SIG-M5 treated with dmso at 0.1 percent for 504 hours (cell line): ENCODE results near the gene PCSK4.
"Not testable (repeated sequence)": the region's sequence is repeated elsewhere in the genome, so short reads cannot be mapped to it uniquely, and the experiment has no call there.

ENCODE experiments used
- DNase-seq: peaks from one replicate; lab custom pipeline; 2025; ENCODE audit not compliant: unreplicated experiment; lab: John Stamatoyannopoulos, UW

The PCSK4 gene

DNA sequence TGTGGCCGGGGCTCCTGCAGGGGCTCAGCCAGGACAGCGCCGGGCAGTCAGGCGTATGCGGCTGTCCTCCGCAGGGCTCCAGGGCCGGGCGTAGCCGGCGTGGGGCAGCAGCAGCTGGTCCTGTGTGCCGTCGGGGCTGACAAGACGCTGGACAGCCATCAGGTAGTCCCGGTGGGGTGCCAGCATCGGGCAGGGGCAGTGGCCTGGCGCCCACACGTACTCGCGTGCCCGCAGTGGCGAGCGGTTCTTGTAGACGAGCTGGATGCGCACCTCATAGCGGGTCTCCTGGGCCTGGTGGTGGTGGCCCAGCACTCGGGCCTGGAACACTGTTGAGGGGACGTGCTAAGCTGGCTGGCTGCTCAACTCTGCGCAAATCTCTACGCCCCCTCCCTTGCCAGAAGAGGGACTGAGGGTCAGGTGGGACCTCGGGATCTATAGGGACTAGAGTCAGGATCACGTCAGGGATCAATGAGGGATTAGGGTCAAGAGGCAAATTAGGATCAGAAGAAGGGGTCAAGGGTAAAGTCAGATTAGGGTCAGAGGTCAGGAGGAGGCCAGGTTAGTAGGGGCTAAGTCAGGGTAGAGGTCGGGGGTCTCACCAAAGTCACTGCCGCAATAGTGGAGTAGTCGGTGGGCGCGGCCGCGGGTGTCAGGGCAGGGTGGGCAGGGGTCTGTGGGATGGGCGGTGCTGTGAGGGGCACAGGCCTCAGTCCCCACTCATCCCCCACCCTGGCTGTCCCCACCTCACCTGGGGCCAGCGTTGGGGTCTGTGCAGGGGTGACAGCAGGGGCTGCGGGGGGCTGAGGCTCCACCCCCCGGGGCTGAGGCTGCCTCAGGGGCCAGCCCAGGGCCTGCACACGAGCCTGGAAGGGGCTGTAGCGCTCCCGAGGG, 16.1 kb upstream of the PCSK4 start:
- DNase-seq: no peak

DNA sequence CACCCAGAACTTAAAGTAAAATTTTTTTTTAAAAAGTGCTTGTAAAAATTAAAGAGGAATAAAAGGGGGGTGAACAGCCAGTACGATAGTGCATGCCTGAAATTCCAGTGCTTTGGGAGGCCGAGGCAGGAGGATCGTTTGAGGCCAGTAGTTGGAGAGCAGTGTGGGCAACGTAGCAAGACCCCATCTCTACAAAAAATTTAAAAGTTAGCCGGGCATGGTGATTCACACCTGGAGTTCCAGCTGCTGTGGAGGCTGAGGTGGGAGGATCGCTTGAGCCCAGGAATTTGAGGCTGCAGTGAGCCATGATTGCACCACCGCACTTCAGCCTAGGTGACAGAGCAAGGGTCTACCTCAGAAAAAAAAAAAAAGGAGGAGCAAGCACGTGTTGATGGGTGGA, 14.9 kb upstream of the PCSK4 start:
- no peak for DNase-seq

- no peak for DNase-seq
These were observed 14.0 kb upstream of the PCSK4 start for GRCh38 chr19:1503925-1504773.

GRCh38 chr19:1503089-1503924, 13.2 kb upstream of the PCSK4 start:
- no peak for DNase-seq

DNA sequence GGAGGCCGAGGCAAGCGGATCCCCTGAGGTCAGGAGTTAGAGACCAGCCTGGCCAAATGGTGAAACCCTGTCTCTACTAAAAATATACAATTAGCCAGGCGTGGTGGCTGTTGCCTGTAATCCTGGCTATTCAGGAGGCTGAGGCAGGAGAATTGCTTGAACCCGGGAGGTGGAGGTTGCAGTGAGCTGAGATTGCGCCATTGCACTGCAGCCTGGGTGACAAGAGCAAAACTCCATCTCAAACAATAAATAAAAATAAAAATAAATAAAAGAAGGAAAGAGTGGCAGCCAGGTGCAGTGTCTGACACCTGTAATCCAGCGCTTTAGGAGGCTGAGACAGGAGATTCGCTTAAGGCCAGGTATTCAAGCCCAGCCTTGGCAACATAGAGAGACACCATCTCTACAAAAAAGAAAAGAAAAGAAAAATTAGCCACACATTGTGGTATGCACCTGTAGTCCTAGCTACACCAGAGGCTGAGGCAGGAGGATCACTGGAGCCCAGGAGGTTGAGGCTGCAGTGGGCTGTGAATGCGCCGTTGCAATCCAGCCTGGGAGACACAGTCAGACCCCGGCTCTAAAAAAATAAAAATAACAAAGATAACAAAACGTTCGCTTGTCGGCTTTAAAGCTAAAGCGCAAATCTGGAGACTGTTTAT, 12.4 kb upstream of the PCSK4 start:
- DNase-seq: no peak

GRCh38 chr19:1501200-1501595, 11.0 kb upstream of the PCSK4 start:
- no peak for DNase-seq

- DNase-seq: not testable (repeated sequence)
These were observed 9.1 kb upstream of the PCSK4 start for GRCh38 chr19:1499231-1499630.

DNA sequence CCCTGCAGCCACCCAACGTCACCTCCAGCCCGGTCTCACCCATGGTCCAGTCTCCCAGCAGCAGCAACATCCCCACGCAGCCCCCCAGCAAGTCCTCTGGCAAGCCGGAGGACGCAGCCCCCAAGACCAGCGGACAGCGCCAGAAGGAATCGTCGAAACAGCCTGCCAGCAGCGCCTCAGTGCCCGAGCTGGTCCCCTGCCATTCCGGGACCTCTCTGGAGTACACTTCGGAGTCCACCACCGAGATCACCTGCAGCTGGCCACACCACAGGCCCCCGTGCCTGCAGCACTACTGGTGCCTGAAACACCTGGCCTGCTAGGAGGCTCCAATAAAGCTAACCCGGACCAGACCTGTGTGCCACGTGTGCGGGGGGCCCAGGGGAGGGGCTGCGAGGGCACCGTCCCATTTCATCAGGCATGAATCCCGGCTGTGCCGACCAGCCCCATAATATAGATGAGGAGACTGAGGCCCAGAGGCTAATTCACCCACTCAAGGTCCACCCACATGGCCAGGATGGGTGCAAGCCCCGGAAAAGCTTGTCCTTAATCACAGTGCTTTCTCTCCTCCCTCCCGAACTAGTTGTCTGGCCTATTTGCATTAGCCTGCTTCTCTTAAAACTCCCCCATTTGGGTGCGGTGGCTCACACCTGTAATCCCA, 7.6 kb upstream of the PCSK4 start:
- DNase-seq: no peak

GRCh38 chr19:1496714-1497577, 6.8 kb upstream of the PCSK4 start:
- no peak for DNase-seq

DNA sequence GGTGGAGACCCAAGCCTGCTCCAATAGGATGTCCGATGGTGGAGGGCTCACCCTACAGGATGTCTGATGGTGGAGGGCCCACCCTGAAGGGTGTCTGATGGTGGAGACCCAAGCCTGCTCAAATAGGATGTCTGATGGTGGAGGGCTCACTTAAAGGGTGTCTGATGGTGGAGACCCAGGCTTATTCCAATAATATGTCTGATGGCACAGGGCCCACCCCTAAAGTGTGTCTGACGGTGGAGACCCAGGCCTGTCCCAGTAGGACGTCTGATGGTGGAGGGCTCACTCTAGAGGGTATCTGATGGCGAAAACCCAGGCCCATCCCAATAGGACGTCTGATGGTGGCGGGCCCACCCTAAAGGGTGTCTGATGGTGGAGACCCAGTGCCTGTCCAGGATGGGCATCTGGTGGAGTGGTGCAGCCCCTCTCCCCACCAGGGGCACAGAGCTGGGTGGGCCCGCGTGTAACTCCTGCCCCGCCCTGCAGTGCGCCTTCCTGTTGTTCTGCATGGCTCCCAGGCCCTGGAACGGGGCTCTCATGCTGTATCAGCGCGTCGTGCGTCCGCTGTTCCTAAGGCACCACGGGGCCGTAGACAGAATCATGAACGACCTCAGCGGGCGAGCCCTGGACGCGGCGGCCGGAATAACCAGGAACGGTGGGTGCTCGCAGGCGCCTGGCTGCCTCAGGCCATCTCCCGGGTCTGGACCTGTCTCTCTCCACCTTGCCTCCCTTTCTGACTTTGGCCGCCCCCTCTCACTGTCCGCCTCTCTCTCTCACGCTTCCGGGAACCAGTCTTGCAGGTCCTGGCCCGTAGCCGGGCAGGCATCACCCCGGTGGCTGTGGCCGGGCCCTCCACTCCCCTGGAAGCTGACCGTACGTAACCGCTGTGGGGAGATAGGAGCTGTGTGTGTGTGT, 5.9 kb upstream of the PCSK4 start:
- no peak for DNase-seq

- no peak for DNase-seq
These were observed 5.1 kb upstream of the PCSK4 start for GRCh38 chr19:1495051-1495798.

- DNase-seq: no peak
These were observed 4.1 kb upstream of the PCSK4 start for GRCh38 chr19:1494115-1494815.

- no peak for DNase-seq
These were observed 2.4 kb upstream of the PCSK4 start for GRCh38 chr19:1492474-1493006.

- DNase-seq: no peak
These were observed 1.7 kb upstream of the PCSK4 start for GRCh38 chr19:1491849-1492170.

GRCh38 chr19:1491114-1491848, 1.1 kb upstream of the PCSK4 start, which contains the start of gene REEP6:
TSS of gene REEP6 (plus strand) at chr19:1491181. CDS start at chr19:1491270, 89 bp downstream.
- DNase-seq: no peak
